ENCODE data around the gene IFNA17.
"Not testable (repeated sequence)": the region's sequence is repeated elsewhere in the genome, so short reads cannot be mapped to it uniquely, and the experiment has no call there.

IFNA17 gene

GRCh38 chr9:21239911-21240310 is 11.9 kb upstream of the IFNA17 start, which contains the start of gene IFNA14:
Gene IFNA14 (minus strand): TSS chr9:21240005. CDS start chr9:21239935, 70 bp downstream.
- no peak within 1 kb of the TSS for H3K9ac ChIP-seq (ENCODE audit: low read depth, low read length)
- no peaks in the 10 kb centered on the region for H3K27me3 ChIP-seq (ENCODE audit: control insufficient read depth, insufficient read depth, low read length)
- no peaks in the 10 kb centered on the region for H3K4me1 ChIP-seq (ENCODE audit: control insufficient read depth, insufficient read depth, low read length)
- H3K9me3 ChIP-seq (ENCODE audit: control insufficient read depth, insufficient read depth, low read length), result no peaks in the 10 kb centered on the region
- no peak within 1 kb of the TSS for H3K4me3 ChIP-seq (ENCODE audit: low read depth, low read length)
- no peaks in the 10 kb centered on the region for H3K36me3 ChIP-seq (ENCODE audit: control insufficient read depth, insufficient read depth, low read length)

DNA sequence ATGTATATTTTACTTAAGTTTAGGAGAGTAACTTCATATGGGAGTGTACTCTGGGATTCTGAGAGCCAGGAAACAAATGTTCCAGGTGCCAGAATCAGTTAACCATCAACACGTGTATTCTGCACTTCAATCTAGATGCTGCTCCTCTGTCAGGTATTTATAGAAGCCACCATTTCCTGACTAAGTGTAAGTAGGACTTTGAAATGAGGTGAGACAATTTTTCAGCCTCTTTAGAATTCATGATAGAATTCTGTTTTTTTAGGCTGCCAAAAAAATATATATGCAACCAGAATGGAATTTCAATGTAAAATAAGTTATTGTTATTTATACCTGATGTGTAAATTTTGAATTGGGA is 8.3 kb upstream of the IFNA17 start:
- not testable (repeated sequence) for H3K27me3 ChIP-seq (ENCODE audit: control insufficient read depth, insufficient read depth, low read length); H3K36me3 ChIP-seq (ENCODE audit: control insufficient read depth, insufficient read depth, low read length); H3K9ac ChIP-seq (ENCODE audit: low read depth, low read length); H3K4me1 ChIP-seq (ENCODE audit: control insufficient read depth, insufficient read depth, low read length); H3K4me3 ChIP-seq (ENCODE audit: low read depth, low read length); H3K9me3 ChIP-seq (ENCODE audit: control insufficient read depth, insufficient read depth, low read length)

GRCh38 chr9:21235468-21236359 is 7.7 kb upstream of the IFNA17 start:
- not testable (repeated sequence) for H3K9ac ChIP-seq (ENCODE audit: low read depth, low read length); H3K4me1 ChIP-seq (ENCODE audit: control insufficient read depth, insufficient read depth, low read length); H3K36me3 ChIP-seq (ENCODE audit: control insufficient read depth, insufficient read depth, low read length); H3K27me3 ChIP-seq (ENCODE audit: control insufficient read depth, insufficient read depth, low read length); H3K4me3 ChIP-seq (ENCODE audit: low read depth, low read length); H3K9me3 ChIP-seq (ENCODE audit: control insufficient read depth, insufficient read depth, low read length)

GRCh38 chr9:21234153-21234687 is 6.2 kb upstream of the IFNA17 start:
- Histone ChIP-seq H3K9ac (ENCODE audit: low read depth, low read length) (no peak overlapping the region), H3K4me3 (ENCODE audit: low read depth, low read length) (no peak overlapping the region), H3K9me3 (ENCODE audit: control insufficient read depth, insufficient read depth, low read length) (no peaks in the 10 kb centered on the region), H3K4me1 (ENCODE audit: control insufficient read depth, insufficient read depth, low read length) (no peaks in the 10 kb centered on the region), H3K36me3 (ENCODE audit: control insufficient read depth, insufficient read depth, low read length) (no peaks in the 10 kb centered on the region), H3K27me3 (ENCODE audit: control insufficient read depth, insufficient read depth, low read length) (no peaks in the 10 kb centered on the region)

- Histone ChIP-seq H3K36me3 (ENCODE audit: control insufficient read depth, insufficient read depth, low read length) (no peaks in the 10 kb centered on the region), H3K9me3 (ENCODE audit: control insufficient read depth, insufficient read depth, low read length) (no peaks in the 10 kb centered on the region), H3K4me1 (ENCODE audit: control insufficient read depth, insufficient read depth, low read length) (no peaks in the 10 kb centered on the region), H3K9ac (ENCODE audit: low read depth, low read length) (no peak overlapping the region), H3K4me3 (ENCODE audit: low read depth, low read length) (no peak overlapping the region), H3K27me3 (ENCODE audit: control insufficient read depth, insufficient read depth, low read length) (no peaks in the 10 kb centered on the region)
These were observed 5.2 kb upstream of the IFNA17 start for GRCh38 chr9:21233258-21233657.

DNA sequence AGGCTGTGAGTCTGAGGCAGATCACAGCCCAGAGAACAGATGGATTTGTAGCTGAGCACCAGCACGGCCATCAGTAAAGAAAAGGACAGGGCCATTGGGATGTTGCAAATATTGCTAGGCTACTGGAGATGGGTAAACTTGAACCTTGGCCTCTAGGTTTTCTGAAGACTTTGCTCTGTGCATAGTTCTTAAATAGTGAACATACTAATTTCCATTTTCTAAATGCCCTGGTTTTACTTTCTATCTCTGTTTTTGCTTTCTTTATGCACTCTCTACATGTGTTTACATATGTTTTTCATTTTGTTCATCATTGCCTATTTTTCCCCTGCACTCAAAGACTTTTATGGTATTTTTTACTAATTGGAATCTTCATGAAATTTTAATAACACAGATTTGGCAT is 10.8 kb downstream of the IFNA17 start, which contains the start of gene IFNA16:
IFNA16 (minus strand) TSS at position 101 of the 400 bp plus-strand sequence; CDS start at position 95, 6 bp downstream.
- not testable (repeated sequence) for H3K27me3 ChIP-seq (ENCODE audit: control insufficient read depth, insufficient read depth, low read length); H3K36me3 ChIP-seq (ENCODE audit: control insufficient read depth, insufficient read depth, low read length); H3K9me3 ChIP-seq (ENCODE audit: control insufficient read depth, insufficient read depth, low read length); H3K4me3 ChIP-seq (ENCODE audit: low read depth, low read length); H3K4me1 ChIP-seq (ENCODE audit: control insufficient read depth, insufficient read depth, low read length); H3K9ac ChIP-seq (ENCODE audit: low read depth, low read length)

GRCh38 chr9:21213411-21214326 is 14.4 kb downstream of the IFNA17 start:
- H3K9me3 ChIP-seq (ENCODE audit: control insufficient read depth, insufficient read depth, low read length); H3K36me3 ChIP-seq (ENCODE audit: control insufficient read depth, insufficient read depth, low read length); H3K9ac ChIP-seq (ENCODE audit: low read depth, low read length); H3K4me1 ChIP-seq (ENCODE audit: control insufficient read depth, insufficient read depth, low read length); H3K27me3 ChIP-seq (ENCODE audit: control insufficient read depth, insufficient read depth, low read length); H3K4me3 ChIP-seq (ENCODE audit: low read depth, low read length): not testable (repeated sequence)

DNA sequence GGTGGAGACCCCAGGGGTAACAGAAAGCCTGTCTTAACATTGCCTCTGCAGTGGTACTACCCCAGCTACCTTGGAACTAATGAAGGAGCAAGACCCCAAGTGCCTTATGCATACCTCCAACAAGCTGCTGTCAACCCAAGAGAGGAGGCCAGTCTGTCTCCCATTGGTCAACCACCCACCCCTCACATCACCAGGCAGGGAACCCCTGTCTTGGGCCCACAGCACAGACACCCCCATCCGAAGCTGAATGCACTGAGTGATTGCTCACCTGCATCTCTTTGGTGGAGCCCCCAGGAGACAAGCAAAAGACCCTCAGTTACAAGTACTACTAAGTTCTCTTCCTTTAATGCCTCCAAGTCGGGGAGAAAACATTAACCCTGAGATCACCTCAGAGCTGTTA is 15.9 kb downstream of the IFNA17 start:
- H3K9ac ChIP-seq (ENCODE audit: low read depth, low read length); H3K27me3 ChIP-seq (ENCODE audit: control insufficient read depth, insufficient read depth, low read length); H3K36me3 ChIP-seq (ENCODE audit: control insufficient read depth, insufficient read depth, low read length); H3K4me1 ChIP-seq (ENCODE audit: control insufficient read depth, insufficient read depth, low read length); H3K4me3 ChIP-seq (ENCODE audit: low read depth, low read length); H3K9me3 ChIP-seq (ENCODE audit: control insufficient read depth, insufficient read depth, low read length): not testable (repeated sequence)

DNA sequence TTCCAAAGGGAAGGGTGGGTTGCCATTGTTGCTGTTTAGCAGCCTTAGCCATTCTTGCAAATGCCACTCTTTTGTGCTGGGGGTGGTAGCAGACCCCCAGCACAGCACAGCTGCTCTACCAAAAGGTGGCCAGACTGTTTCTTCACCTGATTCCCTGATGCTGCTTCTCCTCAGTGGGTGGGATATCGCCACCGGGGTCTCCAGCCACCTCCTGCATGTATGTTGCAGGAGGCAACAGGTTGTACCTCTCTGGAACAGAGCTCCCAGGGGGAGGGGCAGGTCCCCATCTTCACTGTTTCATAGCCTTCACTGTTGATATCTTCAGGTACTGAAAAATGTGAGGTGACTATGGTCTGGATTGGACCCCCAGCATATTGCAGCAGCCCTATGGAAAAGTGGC is 17.2 kb downstream of the IFNA17 start:
- not testable (repeated sequence) for H3K4me1 ChIP-seq (ENCODE audit: control insufficient read depth, insufficient read depth, low read length); H3K27me3 ChIP-seq (ENCODE audit: control insufficient read depth, insufficient read depth, low read length); H3K9me3 ChIP-seq (ENCODE audit: control insufficient read depth, insufficient read depth, low read length); H3K36me3 ChIP-seq (ENCODE audit: control insufficient read depth, insufficient read depth, low read length); H3K4me3 ChIP-seq (ENCODE audit: low read depth, low read length); H3K9ac ChIP-seq (ENCODE audit: low read depth, low read length)

- Histone ChIP-seq H3K9me3 (ENCODE audit: control insufficient read depth, insufficient read depth, low read length) (no peaks in the 10 kb centered on the region), H3K27me3 (ENCODE audit: control insufficient read depth, insufficient read depth, low read length) (no peaks in the 10 kb centered on the region), H3K4me3 (ENCODE audit: low read depth, low read length) (no peak overlapping the region), H3K36me3 (ENCODE audit: control insufficient read depth, insufficient read depth, low read length) (no peaks in the 10 kb centered on the region), H3K4me1 (ENCODE audit: control insufficient read depth, insufficient read depth, low read length) (no peaks in the 10 kb centered on the region), H3K9ac (ENCODE audit: low read depth, low read length) (no peak overlapping the region)
These were observed 17.7 kb downstream of the IFNA17 start for GRCh38 chr9:21210311-21210710.

GRCh38 chr9:21207043-21207442 is 21.0 kb downstream of the IFNA17 start, which contains the start of gene IFNA10:
Gene IFNA10 (minus strand): TSS chr9:21207143. CDS start chr9:21207097, 46 bp downstream.
- H3K9me3 ChIP-seq (ENCODE audit: control insufficient read depth, insufficient read depth, low read length); H3K36me3 ChIP-seq (ENCODE audit: control insufficient read depth, insufficient read depth, low read length); H3K27me3 ChIP-seq (ENCODE audit: control insufficient read depth, insufficient read depth, low read length); H3K9ac ChIP-seq (ENCODE audit: low read depth, low read length); H3K4me1 ChIP-seq (ENCODE audit: control insufficient read depth, insufficient read depth, low read length); H3K4me3 ChIP-seq (ENCODE audit: low read depth, low read length): not testable (repeated sequence)

All from iPS-15b (cell line).